H7 (cell line): ENCODE results near the gene SBSN. TPM values are rescaled to one million over a fixed set of nuclear protein-coding genes. Genes with fewer than 3 reads are reported as not detected.

Source experiments
- DNase-seq: peaks from one replicate; pipeline ENCODE4 v3.0.0; 2012
- H3K27me3 ChIP-seq: 2 replicates; pipeline ENCODE4 v1.6.0; 2011; ENCODE audit warnings: mild to moderate bottlenecking, low read length; ENCODE audit not compliant: control insufficient read depth, insufficient read depth
- H3K36me3 ChIP-seq: replicated peaks from 2 replicates; pipeline ENCODE4 v1.5.1; 2011; ENCODE audit warnings: low read length; ENCODE audit not compliant: control insufficient read depth, insufficient read depth
- H3K4me3 ChIP-seq: 2 replicates; pipeline ENCODE4 v1.5.1; 2011; ENCODE audit warnings: low read depth, mild to moderate bottlenecking, control low read depth, low read length, moderate library complexity; ENCODE audit not compliant: insufficient read depth
- total RNA-seq: library from RNA; depleted of rRNA; stranded (reverse); fragments of >200 nt; shearing (Covaris generic); gene quantifications from 2 replicates; pipeline ENCODE4 v1.2.3, GENCODE V29; 2014; rRNA removed

Gene SBSN, protein sequence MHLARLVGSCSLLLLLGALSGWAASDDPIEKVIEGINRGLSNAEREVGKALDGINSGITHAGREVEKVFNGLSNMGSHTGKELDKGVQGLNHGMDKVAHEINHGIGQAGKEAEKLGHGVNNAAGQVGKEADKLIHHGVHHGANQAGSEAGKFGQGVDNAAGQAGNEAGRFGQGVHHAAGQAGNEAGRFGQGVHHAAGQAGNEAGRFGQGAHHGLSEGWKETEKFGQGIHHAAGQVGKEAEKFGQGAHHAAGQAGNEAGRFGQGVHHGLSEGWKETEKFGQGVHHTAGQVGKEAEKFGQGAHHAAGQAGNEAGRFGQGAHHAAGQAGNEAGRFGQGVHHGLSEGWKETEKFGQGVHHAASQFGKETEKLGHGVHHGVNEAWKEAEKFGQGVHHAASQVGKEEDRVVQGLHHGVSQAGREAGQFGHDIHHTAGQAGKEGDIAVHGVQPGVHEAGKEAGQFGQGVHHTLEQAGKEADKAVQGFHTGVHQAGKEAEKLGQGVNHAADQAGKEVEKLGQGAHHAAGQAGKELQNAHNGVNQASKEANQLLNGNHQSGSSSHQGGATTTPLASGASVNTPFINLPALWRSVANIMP
- total RNA-seq, result not detected in 2 replicates

GRCh38 chr19:35528218-35529038, at the start of gene SBSN:
Gene SBSN (minus strand): TSS chr19:35528311. CDS start chr19:35528281, 30 bp downstream.
- Histone ChIP-seq H3K4me3 (no peak within 1 kb of the TSS), H3K36me3 (no peaks in the 10 kb centered on the region), H3K27me3 (peaks cover 6% of the 10 kb centered on the region)
- no peak for DNase-seq

- no peaks in the 10 kb centered on the region for H3K36me3 ChIP-seq
- no peak for DNase-seq
- no peak overlapping the region for H3K4me3 ChIP-seq
- H3K27me3 ChIP-seq, result no peaks in the 10 kb centered on the region
Measured at GRCh38 chr19:35571406-35571965, 43.4 kb upstream of the SBSN start.

DNA sequence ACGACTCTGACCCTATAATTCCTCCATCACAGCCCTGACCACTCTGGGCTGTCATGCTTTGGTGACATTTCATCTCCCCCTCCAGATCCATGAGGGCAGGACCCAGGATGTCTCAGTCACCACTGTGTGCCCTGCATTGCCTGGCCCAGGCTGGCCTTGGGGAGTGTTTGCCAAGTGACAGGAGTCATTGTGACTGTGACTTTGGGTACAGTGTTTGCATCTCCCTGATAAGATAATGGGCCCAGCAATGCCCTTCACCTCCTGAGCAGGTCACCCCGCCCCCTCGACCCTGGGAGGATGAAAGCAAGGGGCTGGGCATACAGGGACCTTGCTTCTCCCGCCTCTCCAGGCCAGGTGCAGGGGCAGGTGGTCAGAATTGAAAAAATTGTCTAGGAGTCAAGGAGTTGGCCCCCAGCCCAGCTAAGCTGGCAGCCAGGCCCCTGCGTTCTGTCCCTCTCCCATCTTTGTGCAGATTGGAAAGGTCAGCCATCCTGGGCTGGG, 41.2 kb upstream of the SBSN start:
- no peaks in the 10 kb centered on the region for H3K36me3 ChIP-seq
- no peaks in the 10 kb centered on the region for H3K27me3 ChIP-seq
- H3K4me3 ChIP-seq, result no peak overlapping the region
- DNase-seq, result peak; percentile 26

DNA sequence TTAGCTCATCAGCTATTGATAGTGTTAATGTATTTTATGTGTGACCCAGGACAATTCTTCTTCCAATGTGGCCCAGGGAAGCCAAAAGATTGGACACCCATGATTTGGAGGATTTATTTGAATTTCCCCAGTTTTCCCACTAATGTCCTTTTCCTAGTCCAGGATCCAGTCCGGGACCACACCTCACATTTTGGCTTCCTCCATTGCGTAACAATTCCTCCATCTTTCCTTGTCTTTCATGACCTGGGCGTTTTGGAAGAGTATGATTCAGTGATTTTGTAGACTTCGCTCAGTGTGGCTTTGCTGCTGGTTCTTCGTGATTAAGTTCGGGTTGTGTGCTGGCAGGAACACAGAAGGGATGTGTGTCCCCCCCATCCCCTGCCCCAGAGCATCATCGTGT, 38.6 kb upstream of the SBSN start:
- H3K36me3 ChIP-seq, result no peaks in the 10 kb centered on the region
- H3K27me3 ChIP-seq, result no peaks in the 10 kb centered on the region; the same call in 1 of the 2 replicates
- peak; percentile 16 for DNase-seq
- no peak overlapping the region for H3K4me3 ChIP-seq

GRCh38 chr19:35565016-35565856, 37.1 kb upstream of the SBSN start:
- H3K4me3 ChIP-seq, result no peak overlapping the region
- H3K36me3 ChIP-seq, result no peaks in the 10 kb centered on the region
- peaks cover 5% of the 10 kb centered on the region; the same call in 1 of the 2 replicates for H3K27me3 ChIP-seq
- DNase-seq, result peak; percentile 6

GRCh38 chr19:35563207-35563829, 35.2 kb upstream of the SBSN start, which contains the start of gene ATP4A:
Gene ATP4A (minus strand): TSS chr19:35563658. CDS start chr19:35563629, 29 bp downstream.
- no peaks in the 10 kb centered on the region for H3K36me3 ChIP-seq
- peaks cover 19% of the 10 kb centered on the region for H3K27me3 ChIP-seq
- no peak for DNase-seq
- H3K4me3 ChIP-seq, result no peak within 1 kb of the TSS

GRCh38 chr19:35562776-35563175, 34.7 kb upstream of the SBSN start:
- peaks cover 20% of the 10 kb centered on the region for H3K27me3 ChIP-seq
- no peak for DNase-seq
- H3K4me3 ChIP-seq, result no peak overlapping the region
- no peaks in the 10 kb centered on the region for H3K36me3 ChIP-seq

DNA sequence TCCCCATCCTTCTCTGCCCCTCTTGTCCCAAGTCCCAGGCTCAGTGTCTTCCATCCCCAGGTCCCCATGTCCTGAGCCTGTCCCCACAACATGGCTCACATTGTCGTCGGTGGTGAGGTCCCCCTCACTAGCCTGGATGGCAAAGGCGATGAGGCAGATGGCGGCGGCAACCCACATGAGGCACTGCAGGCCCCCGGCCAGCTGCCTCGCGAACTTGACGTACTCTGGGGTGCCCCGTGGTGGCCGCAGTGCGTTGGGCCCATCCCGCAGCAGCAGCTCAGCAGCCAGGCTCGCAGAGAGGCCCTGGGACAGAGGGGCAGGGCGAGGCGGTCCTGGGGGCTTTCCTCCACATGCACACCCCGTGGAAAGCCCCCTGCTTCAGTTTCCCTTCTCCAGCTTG, 34.2 kb upstream of the SBSN start:
- DNase-seq, result no peak
- peaks cover 20% of the 10 kb centered on the region for H3K27me3 ChIP-seq

DNA sequence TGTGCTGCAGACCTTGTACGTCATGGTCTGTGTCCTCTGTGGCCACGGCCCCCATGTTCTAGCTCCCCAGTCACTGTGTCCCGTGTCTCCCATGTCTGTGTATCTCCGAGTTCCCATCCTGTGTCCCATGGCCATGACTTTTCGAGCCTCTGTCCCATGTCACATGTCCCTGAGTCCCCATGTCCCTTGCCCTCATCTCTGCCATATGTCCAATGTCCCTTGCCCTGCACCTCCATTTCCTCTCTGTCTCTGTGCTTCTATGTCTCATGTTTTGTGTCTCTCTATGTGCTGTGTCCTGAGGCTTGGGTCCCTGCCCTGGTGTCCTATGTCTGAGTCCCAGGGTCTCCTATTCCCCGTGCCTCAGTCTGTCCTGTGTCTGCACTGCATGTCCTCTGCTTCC, 33.3 kb upstream of the SBSN start:
- H3K36me3 ChIP-seq, result no peaks in the 10 kb centered on the region
- no peak for DNase-seq
- peaks cover 27% of the 10 kb centered on the region for H3K27me3 ChIP-seq
- no peak overlapping the region for H3K4me3 ChIP-seq

More for the DNA sequence above, 34.2 kb upstream of the SBSN start:
- Histone ChIP-seq H3K36me3 (no peaks in the 10 kb centered on the region), H3K4me3 (no peak overlapping the region)

DNA sequence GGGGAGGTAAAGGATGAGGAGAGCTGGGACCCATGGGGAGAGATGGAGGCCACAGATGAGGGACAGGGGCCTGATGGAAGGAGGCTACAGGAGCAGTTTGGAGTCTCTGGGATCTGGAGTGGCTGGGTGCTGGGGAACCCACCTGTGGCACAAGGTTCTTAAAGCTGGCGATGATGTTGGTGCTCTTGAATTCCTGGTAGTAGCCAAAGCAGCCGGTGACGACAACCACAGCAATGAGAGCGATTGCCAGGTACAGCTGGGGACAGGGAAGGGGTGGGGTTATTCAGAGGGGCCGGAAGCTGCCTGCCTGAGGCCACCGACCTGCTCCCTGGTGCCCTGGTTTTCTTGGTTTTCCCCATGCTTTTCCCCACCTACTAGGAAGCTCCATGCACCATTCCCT, 32.6 kb upstream of the SBSN start:
- H3K27me3 ChIP-seq, result peaks cover 29% of the 10 kb centered on the region

DNA sequence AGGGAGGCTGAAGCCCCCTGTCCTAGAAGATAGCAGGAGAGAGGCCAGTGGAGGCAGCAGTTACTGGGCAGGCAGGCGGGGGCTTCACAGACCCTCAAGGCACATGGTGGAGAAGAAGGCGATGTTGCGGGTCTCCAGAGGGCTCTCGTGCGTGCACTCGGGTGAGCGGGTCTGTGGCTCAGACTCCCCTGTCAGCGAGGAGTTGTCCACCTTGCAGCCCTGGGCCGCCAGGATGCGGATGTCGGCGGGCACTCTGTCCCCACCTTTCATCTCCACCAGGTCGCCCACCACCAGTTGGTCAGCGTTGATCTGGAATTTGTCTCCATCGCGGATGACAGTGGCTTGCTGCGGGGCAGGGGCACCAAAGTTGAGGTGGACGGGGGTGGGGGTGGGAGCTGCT, 32.2 kb upstream of the SBSN start:
- Histone ChIP-seq H3K27me3 (peaks cover 29% of the 10 kb centered on the region), H3K4me3 (no peak overlapping the region), H3K36me3 (no peaks in the 10 kb centered on the region)
- DNase-seq, result no peak

More for the DNA sequence above, 32.6 kb upstream of the SBSN start:
- Histone ChIP-seq H3K4me3 (no peak overlapping the region), H3K36me3 (no peaks in the 10 kb centered on the region)
- DNase-seq, result no peak

- no peak for DNase-seq
- Histone ChIP-seq H3K27me3 (peaks cover 29% of the 10 kb centered on the region), H3K36me3 (no peaks in the 10 kb centered on the region), H3K4me3 (no peak overlapping the region)
Measured at GRCh38 chr19:35559781-35560180, 31.7 kb upstream of the SBSN start.

GRCh38 chr19:35559281-35559659, 31.2 kb upstream of the SBSN start:
- Histone ChIP-seq H3K27me3 (peaks cover 29% of the 10 kb centered on the region), H3K4me3 (no peak overlapping the region), H3K36me3 (no peaks in the 10 kb centered on the region)
- DNase-seq, result no peak
